ENCODE results near the gene NACC2.

The NACC2 gene

DNA sequence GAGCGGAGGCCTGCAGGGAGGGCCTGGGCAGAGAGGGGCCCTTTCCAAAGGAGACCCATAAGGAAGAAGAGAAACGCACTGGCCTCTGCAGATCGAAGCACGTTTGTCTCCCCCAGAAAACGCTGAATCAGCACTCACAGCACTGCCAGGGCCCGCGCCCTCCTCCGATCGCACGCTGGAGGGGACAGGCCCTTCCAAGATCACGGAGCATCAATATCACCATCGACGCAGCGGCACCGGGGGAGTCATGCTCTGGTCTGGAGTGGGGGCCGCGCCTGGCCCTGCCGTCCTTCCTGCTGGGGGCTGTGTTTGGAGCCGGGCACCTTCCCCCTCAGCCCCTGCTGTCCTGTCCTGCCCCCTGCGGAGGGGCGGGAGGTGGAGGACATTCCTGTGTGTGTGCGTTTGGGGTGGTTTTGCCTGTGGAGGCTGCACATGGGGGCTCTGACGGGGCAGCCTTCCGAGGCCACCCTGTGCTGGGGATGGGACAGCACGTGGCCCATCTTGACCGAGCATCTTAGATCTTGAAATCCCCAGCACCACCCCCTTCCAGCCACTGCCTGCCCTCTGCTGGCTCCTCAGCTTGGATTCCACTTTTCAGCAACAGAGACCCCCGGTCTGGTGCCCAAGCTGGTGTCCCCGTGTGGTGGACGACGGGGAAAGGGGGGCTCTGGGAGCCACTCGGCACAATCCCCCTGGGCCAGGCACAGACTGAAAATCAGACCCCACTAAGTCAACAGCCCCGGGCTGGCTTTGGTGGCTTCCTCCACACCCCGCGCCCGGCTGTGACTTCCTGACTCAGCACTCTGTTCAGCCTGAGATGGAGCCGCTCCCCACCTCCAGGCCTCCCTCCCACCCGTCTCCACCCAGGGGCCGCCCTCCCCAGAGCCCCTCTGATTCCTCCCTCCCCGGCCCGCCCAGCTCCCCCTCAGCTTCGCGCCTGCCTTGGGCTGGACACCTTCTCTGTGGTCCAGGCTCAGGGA is 15.3 kb upstream of the NACC2 start:
- no CpG with 5 or more reads among the region's 42 CpGs for WGBS, 2 donors (ENCODE audit: extremely low coverage in 2 of 2, insufficient read length in 2 of 2, insufficient replicate concordance in 1 of 2)
- peak overlapping the region in 1 of 2 donors; percentile 52 for H3K4me3 ChIP-seq (ENCODE audit: low read length in 2 of 2)
- no peak for DNase-seq (ENCODE audit: low spot score)
- H2AFZ ChIP-seq (ENCODE audit: low read length), result peak overlapping the region; percentile 51
- peak overlapping the region; percentile 99 for H2BK12ac ChIP-seq (ENCODE audit: low read length)
- peak overlapping the region; percentile 99 for H2BK120ac ChIP-seq (ENCODE audit: low read depth, low read length)
- H3K27me3 ChIP-seq (ENCODE audit: control insufficient read depth in 3 of 3, insufficient read depth in 3 of 3, low read depth in 1 of 3, low read length in 3 of 3), result peaks cover 0 to 3% (median 0%) of the 10 kb centered on the region in 3 experiments
- H3K4me1 ChIP-seq (ENCODE audit: control insufficient read depth in 2 of 2, insufficient read depth in 1 of 2, low read depth in 1 of 2, low read length in 2 of 2), result peaks cover 24 to 38% of the 10 kb centered on the region in 2 donors
- H3K4ac ChIP-seq (ENCODE audit: low read length), result peak overlapping the region; percentile 99
- H3K36me3 ChIP-seq (replicated peaks in 1 of 2; ENCODE audit: control insufficient read depth in 2 of 2, insufficient read depth in 2 of 2, low read length in 2 of 2), result peaks cover 7 to 13% of the 10 kb centered on the region in 2 donors
- peak overlapping the region; percentile 43 for H4K91ac ChIP-seq (ENCODE audit: low read depth, low read length, poor library complexity)
- H3K18ac ChIP-seq (ENCODE audit: low read length), result peak overlapping the region; percentile 99
- peak overlapping the region; percentile 100 for H3K14ac ChIP-seq (ENCODE audit: low read length)
- H3K27ac ChIP-seq (replicated peaks; ENCODE audit: low read length), result peak overlapping the region; percentile 54
- H2BK15ac ChIP-seq (ENCODE audit: low read length), result peak overlapping the region; percentile 99
- H3K4me2 ChIP-seq (ENCODE audit: insufficient read depth, low read length, poor library complexity, severe bottlenecking), result peak overlapping the region; percentile 71
- peak overlapping the region; percentile 97 for H2BK5ac ChIP-seq (ENCODE audit: low read length)
- no peaks in the 10 kb centered on the region for H3K9me3 ChIP-seq (replicated peaks in 1 of 2; ENCODE audit: control insufficient read depth in 2 of 2, insufficient read depth in 1 of 2, low read depth in 1 of 2, low read length in 2 of 2)
- peak overlapping the region; percentile 92 for H3K9ac ChIP-seq (ENCODE audit: low read depth, low read length, poor library complexity)
- H2AK5ac ChIP-seq (ENCODE audit: low read depth, low read length), result peak overlapping the region; percentile 100
- peak overlapping the region; percentile 70 for H4K8ac ChIP-seq (ENCODE audit: low read depth, low read length)
- peaks cover 10% of the 10 kb centered on the region for H3K79me1 ChIP-seq (ENCODE audit: low read depth, low read length)
- H3K23ac ChIP-seq (ENCODE audit: low read depth, low read length, poor library complexity), result peak overlapping the region; percentile 96

DNA sequence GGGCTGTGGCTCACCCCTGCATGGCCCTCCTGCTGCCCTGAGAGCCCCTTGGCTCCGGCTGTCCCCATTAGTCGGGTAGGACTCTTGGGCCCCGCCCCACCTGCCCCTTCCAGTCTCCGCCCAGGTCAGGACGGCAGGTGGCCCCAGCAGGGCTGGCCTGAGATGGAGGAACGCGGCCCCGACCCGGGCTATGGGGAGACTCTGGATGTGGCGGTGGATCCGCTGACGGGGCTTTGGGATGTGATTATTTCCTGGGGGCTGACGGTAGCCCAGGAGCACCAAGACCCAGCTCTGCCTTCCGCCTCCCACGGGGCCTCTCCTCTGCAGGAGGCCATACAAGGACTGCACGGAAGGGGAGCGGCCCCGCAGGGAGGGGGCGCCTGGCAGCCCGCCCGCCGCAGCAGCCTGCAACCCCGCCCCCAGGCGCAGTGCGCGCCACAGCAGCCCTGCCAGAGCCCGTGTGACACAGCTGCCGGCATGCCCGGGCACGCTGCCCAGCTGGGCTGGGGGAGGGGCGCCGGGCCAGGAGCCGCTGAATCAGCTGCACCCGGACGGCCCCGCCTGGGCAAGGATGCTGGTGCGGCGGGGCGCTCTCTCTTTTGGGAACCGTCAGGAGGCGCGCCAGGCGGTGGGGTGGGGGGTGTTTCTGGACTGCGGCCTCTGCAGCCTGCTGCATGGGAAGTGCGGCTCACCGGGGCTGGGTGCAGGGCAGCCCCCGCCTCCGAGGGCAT is 14.4 kb upstream of the NACC2 start:
- Histone ChIP-seq H2BK15ac (ENCODE audit: low read length) (peak overlapping the region; percentile 97), H2AFZ (ENCODE audit: low read length) (peak overlapping the region; percentile 51), H3K4me2 (ENCODE audit: insufficient read depth, low read length, poor library complexity, severe bottlenecking) (peak overlapping the region; percentile 71), H3K4me1 (ENCODE audit: control insufficient read depth in 2 of 2, insufficient read depth in 1 of 2, low read depth in 1 of 2, low read length in 2 of 2) (peaks cover 26 to 47% of the 10 kb centered on the region in 2 donors), H2BK12ac (ENCODE audit: low read length) (peak overlapping the region; percentile 75), H3K36me3 (replicated peaks in 1 of 2; ENCODE audit: control insufficient read depth in 2 of 2, insufficient read depth in 2 of 2, low read length in 2 of 2) (peaks cover 0 to 4% of the 10 kb centered on the region in 2 donors), H3K14ac (ENCODE audit: low read length) (peak overlapping the region; percentile 67), H4K8ac (ENCODE audit: low read depth, low read length) (peak overlapping the region; percentile 70), H3K4me3 (ENCODE audit: low read length in 2 of 2) (peak overlapping the region in 1 of 2 donors; percentile 52), H3K23ac (ENCODE audit: low read depth, low read length, poor library complexity) (peak overlapping the region; percentile 96), H4K91ac (ENCODE audit: low read depth, low read length, poor library complexity) (peak overlapping the region; percentile 43), H3K18ac (ENCODE audit: low read length) (peak overlapping the region; percentile 99), H3K27ac (replicated peaks; ENCODE audit: low read length) (peak overlapping the region; percentile 54), H3K9me3 (replicated peaks in 1 of 2; ENCODE audit: control insufficient read depth in 2 of 2, insufficient read depth in 1 of 2, low read depth in 1 of 2, low read length in 2 of 2) (no peaks in the 10 kb centered on the region), H3K4ac (ENCODE audit: low read length) (peak overlapping the region; percentile 99), H2AK5ac (ENCODE audit: low read depth, low read length) (peak overlapping the region; percentile 100), H3K9ac (ENCODE audit: low read depth, low read length, poor library complexity) (peak overlapping the region; percentile 92), H3K27me3 (ENCODE audit: control insufficient read depth in 3 of 3, insufficient read depth in 3 of 3, low read depth in 1 of 3, low read length in 3 of 3) (peaks cover 0 to 11% (median 0%) of the 10 kb centered on the region in 3 experiments), H2BK5ac (ENCODE audit: low read length) (peak overlapping the region; percentile 97), H2BK120ac (ENCODE audit: low read depth, low read length) (peak overlapping the region; percentile 99), H3K79me1 (ENCODE audit: low read depth, low read length) (peaks cover 6% of the 10 kb centered on the region)
- WGBS, 2 donors (ENCODE audit: extremely low coverage in 2 of 2, insufficient read length in 2 of 2, insufficient replicate concordance in 1 of 2), result no CpG with 5 or more reads among the region's 48 CpGs
- DNase-seq (ENCODE audit: low spot score), result no peak

DNA sequence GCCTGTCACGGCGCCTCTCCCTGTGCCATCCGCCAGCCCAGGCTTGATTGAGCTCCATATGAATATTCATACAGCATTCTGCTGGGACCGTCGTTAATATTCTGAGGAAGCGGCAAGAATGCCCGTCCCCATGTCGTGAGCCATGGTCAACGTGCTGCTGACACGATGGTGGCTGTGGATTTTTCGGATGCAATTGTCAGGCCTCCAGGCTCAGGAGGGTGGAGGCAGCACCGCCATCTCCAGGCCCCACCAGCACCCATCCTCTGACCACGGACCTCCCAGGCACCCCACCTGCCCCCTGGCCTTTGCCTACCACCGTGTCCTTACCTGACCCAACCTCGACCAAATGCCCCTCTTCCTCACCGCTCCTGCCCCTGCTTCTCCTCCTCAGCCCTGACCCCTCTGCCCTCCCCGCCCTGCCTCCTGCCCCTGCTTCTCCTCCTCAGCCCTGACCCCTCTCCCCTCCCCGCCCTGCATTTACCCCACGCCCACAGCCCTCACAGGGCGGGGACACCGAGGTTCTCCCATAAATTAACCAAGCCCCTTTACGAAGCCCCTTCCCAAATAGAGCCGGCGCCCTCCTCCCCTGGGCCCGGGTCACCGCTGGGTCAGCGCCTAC is 13.7 kb upstream of the NACC2 start:
- Histone ChIP-seq H2AFZ (ENCODE audit: low read length) (peak overlapping the region; percentile 51), H3K9me3 (replicated peaks in 1 of 2; ENCODE audit: control insufficient read depth in 2 of 2, insufficient read depth in 1 of 2, low read depth in 1 of 2, low read length in 2 of 2) (no peaks in the 10 kb centered on the region), H3K4ac (ENCODE audit: low read length) (peak overlapping the region; percentile 26), H3K14ac (ENCODE audit: low read length) (peak overlapping the region; percentile 94), H3K23ac (ENCODE audit: low read depth, low read length, poor library complexity) (peak overlapping the region; percentile 73), H2BK5ac (ENCODE audit: low read length) (peak overlapping the region; percentile 97), H3K79me1 (ENCODE audit: low read depth, low read length) (peaks cover 6% of the 10 kb centered on the region), H3K4me3 (ENCODE audit: low read length in 2 of 2) (peak overlapping the region in 1 of 2 donors; percentile 11), H2BK120ac (ENCODE audit: low read depth, low read length) (peak overlapping the region; percentile 99), H2BK15ac (ENCODE audit: low read length) (peak overlapping the region; percentile 98), H3K4me2 (ENCODE audit: insufficient read depth, low read length, poor library complexity, severe bottlenecking) (no peak overlapping the region), H3K27ac (replicated peaks; ENCODE audit: low read length) (no peak overlapping the region), H2AK5ac (ENCODE audit: low read depth, low read length) (peak overlapping the region; percentile 93), H3K4me1 (ENCODE audit: control insufficient read depth in 2 of 2, insufficient read depth in 1 of 2, low read depth in 1 of 2, low read length in 2 of 2) (peaks cover 29 to 54% of the 10 kb centered on the region in 2 donors), H4K91ac (ENCODE audit: low read depth, low read length, poor library complexity) (peak overlapping the region; percentile 5), H4K8ac (ENCODE audit: low read depth, low read length) (no peak overlapping the region), H3K27me3 (ENCODE audit: control insufficient read depth in 3 of 3, insufficient read depth in 3 of 3, low read depth in 1 of 3, low read length in 3 of 3) (peaks cover 0 to 11% (median 0%) of the 10 kb centered on the region in 3 experiments), H2BK12ac (ENCODE audit: low read length) (peak overlapping the region; percentile 93), H3K36me3 (replicated peaks in 1 of 2; ENCODE audit: control insufficient read depth in 2 of 2, insufficient read depth in 2 of 2, low read length in 2 of 2) (no peaks in the 10 kb centered on the region), H3K18ac (ENCODE audit: low read length) (peak overlapping the region; percentile 99), H3K9ac (ENCODE audit: low read depth, low read length, poor library complexity) (no peak overlapping the region)
- WGBS, 2 donors (ENCODE audit: extremely low coverage in 2 of 2, insufficient read length in 2 of 2, insufficient replicate concordance in 1 of 2), result no CpG with 5 or more reads among the region's 27 CpGs
- no peak for DNase-seq (ENCODE audit: low spot score)

Data from neuronal stem cell (in vitro differentiated cells).